B cell (primary cell): ENCODE measurements around the gene XG. TPM values are rescaled to one million over a fixed set of nuclear protein-coding genes. Genes with fewer than 3 reads are reported as not detected.

Experiments
- ATAC-seq: fragments of 200-7000 bp; cut with Tn5 transposase; one replicate; pipeline ENCODE4 v1.10.0; 2021; ENCODE audit warnings: low read depth, mild to moderate bottlenecking, moderate number of reproducible peaks, moderate library complexity
- CTCF ChIA-PET: fragments of 350-600 bp; sonication (Branson Sonifier 250); formaldehyde crosslinking; loops from one replicate; lab custom pipeline; 2021; ENCODE audit warnings: antibody characterized with exemption, inconsistent platforms; lab: Charles Lee
- POLR2A ChIA-PET: fragments of 350-600 bp; sonication (Branson Sonifier 250); formaldehyde crosslinking; loops from one replicate; lab custom pipeline; 2021; ENCODE audit warnings: antibody characterized with exemption; lab: Charles Lee
- DNase-seq: peaks from one replicate; pipeline ENCODE4 v3.0.0; 2013
- H2AFZ ChIP-seq: 2 replicates; pipeline ENCODE4 v1.6.1; 2012; ENCODE audit warnings: mild to moderate bottlenecking, low read depth, low read length; ENCODE audit not compliant: insufficient read depth, poor library complexity, severe bottlenecking
- H3K27ac ChIP-seq, 2 donors: 1 replicate in 1 of 2; 2 replicates in 1 of 2; pipeline ENCODE4 v1.5.1; 2012 to 2013; ENCODE audit warnings: low read length in 2 of 2, mild to moderate bottlenecking in 2 of 2, moderate library complexity in 1 of 2
- H3K27me3 ChIP-seq, 4 experiments: fragments of 200-600 bp in 1 of 4; sonication (generic) in 1 of 4; replicated peaks in 1 of 4; 1 replicate in 2 of 4; 2 replicates in 2 of 4; pipeline versions ENCODE4 v1.6.1 to v1.7.0; 2013 to 2016; ENCODE audit warnings: low read length in 3 of 4, mild to moderate bottlenecking in 2 of 4, mixed read lengths in 1 of 4, moderate library complexity in 1 of 4; ENCODE audit not compliant: insufficient read depth in 4 of 4, control insufficient read depth in 3 of 4; ENCODE audit errors: control extremely low read depth in 1 of 4
- H3K36me3 ChIP-seq, 2 experiments: replicated peaks in 1 of 2; 1 replicate in 1 of 2; 2 replicates in 1 of 2; pipeline versions ENCODE4 v1.6.1 to v1.7.1; 2013; ENCODE audit warnings: low read length in 1 of 2; ENCODE audit not compliant: insufficient read depth in 2 of 2, control insufficient read depth in 1 of 2; ENCODE audit errors: control extremely low read depth in 1 of 2, extremely low read depth in 1 of 2
- H3K4me1 ChIP-seq, 2 donors: fragments of 200-600 bp in 1 of 2; sonication (generic) in 1 of 2; 1 replicate in 1 of 2; 2 replicates in 1 of 2; pipeline versions ENCODE4 v1.5.1 to v1.6.1; 2013 to 2017; ENCODE audit warnings: low read length in 2 of 2; ENCODE audit not compliant: control insufficient read depth in 2 of 2, insufficient read depth in 2 of 2
- H3K4me2 ChIP-seq: replicated peaks from 2 replicates; pipeline ENCODE3; 2012; ENCODE audit warnings: mild to moderate bottlenecking, low read depth, low read length; ENCODE audit not compliant: poor library complexity, severe bottlenecking
- H3K4me3 ChIP-seq, 5 experiments: fragments of 200-600 bp in 1 of 5; sonication (generic) in 1 of 5; 1 replicate in 3 of 5; 2 replicates in 2 of 5; pipeline versions ENCODE4 v1.5.1 to v1.7.0; 2011 to 2016; ENCODE audit warnings: low read length in 4 of 5, mild to moderate bottlenecking in 4 of 5, low read depth in 2 of 5, control low read depth in 1 of 5, moderate library complexity in 1 of 5; ENCODE audit not compliant: insufficient read depth in 1 of 5; ENCODE audit errors: control extremely low read depth in 1 of 5, extremely low read depth in 1 of 5
- H3K79me2 ChIP-seq: fragments of 200-600 bp; sonication (generic); one replicate; pipeline ENCODE4 v1.6.0; 2016; ENCODE audit warnings: low read length; ENCODE audit not compliant: control insufficient read depth, insufficient read depth
- H3K9ac ChIP-seq: fragments of 200-600 bp; sonication (generic); 2 replicates; pipeline ENCODE4 v1.6.1; 2017; ENCODE audit warnings: mild to moderate bottlenecking, low read length, moderate library complexity
- H3K9me3 ChIP-seq, 3 donors: one replicate each; pipeline versions ENCODE4 v1.6.1 to v1.7.1; 2013; ENCODE audit warnings: low read length in 2 of 3; ENCODE audit not compliant: control insufficient read depth in 2 of 3, insufficient read depth in 1 of 3; ENCODE audit errors: control extremely low read depth in 1 of 3
- H4K20me1 ChIP-seq: 2 replicates; pipeline ENCODE4 v1.6.0; 2012; ENCODE audit warnings: mild to moderate bottlenecking, low read length; ENCODE audit not compliant: insufficient read depth, control insufficient read depth, poor library complexity, severe bottlenecking
- H3K27ac Mint-ChIP-seq: one replicate; pipeline ENCODE4 v1.8.0; 2021; ENCODE audit warnings: mixed read lengths
- H3K27me3 Mint-ChIP-seq: one replicate; pipeline ENCODE4 v1.8.0; 2021; ENCODE audit warnings: mixed read lengths
- H3K4me1 Mint-ChIP-seq: one replicate; pipeline ENCODE4 v1.8.0; 2021; ENCODE audit warnings: mixed read lengths
- H3K4me3 Mint-ChIP-seq: one replicate; pipeline ENCODE4 v1.8.0; 2021; ENCODE audit warnings: mixed read lengths
- H3K9me3 Mint-ChIP-seq: one replicate; pipeline ENCODE4 v1.8.0; 2022; ENCODE audit warnings: mixed read lengths; ENCODE audit not compliant: insufficient read depth
- CTCF ChIP-seq: fragments of 200-600 bp; IDR thresholded peaks from one replicate; pipeline ENCODE4 v1.8.0; 2022; ENCODE audit warnings: antibody characterized with exemption, mild to moderate bottlenecking
- EZH2 ChIP-seq: IDR thresholded peaks from 2 replicates; pipeline ENCODE4 v1.6.1; 2012; ENCODE audit warnings: borderline replicate concordance, low read depth, mild to moderate bottlenecking, moderate library complexity, low read length; ENCODE audit not compliant: insufficient read depth, poor library complexity, severe bottlenecking
- WGBS: methylation state at CpG from one replicate; pipeline ENCODE4 v1.1.5; 2013; ENCODE audit warnings: missing lambda C conversion rate; ENCODE audit not compliant: insufficient coverage; 5-methylcytosine and 5-hydroxymethylcytosine counted together
- intact Hi-C: fragments of 100-400 bp; cut with micrococcal nuclease; formaldehyde crosslinking; loops from one replicate; pipeline ENCODE4 v1.10.0; 2022
- polyA plus RNA-seq: library from polyadenylated mRNA; depleted of rRNA; stranded (reverse); fragments of >200 nt; gene quantifications from 2 replicates; pipeline ENCODE4 v1.2.3, GENCODE V29; 2012
- total RNA-seq, 2 donors: library from RNA; stranded (reverse); fragments of 120-200 nt in 1 of 2; gene quantifications; 1 replicate in 1 of 2; 2 replicates in 1 of 2; pipeline versions ENCODE4 v1.2.3 to v1.2.4, GENCODE V29; 2013 to 2022

XG gene
- total and polyA plus RNA-seq, 2 donors (not counting 1 experiment from before 2014, with no cell fraction given) = 0.03 TPM; not detected in 1

GRCh38 chrX:2717312-2717711 is 34.5 kb upstream of the XG start:
- 32% methylated on average over 4 of the region's 5 CpGs for WGBS
- Mint-ChIP-seq H3K4me1 (peaks cover 5% of the 10 kb centered on the region), H3K9me3 (no peaks in the 10 kb centered on the region), H3K27ac (no peak overlapping the region), H3K27me3 (no peaks in the 10 kb centered on the region), H3K4me3 (no peak overlapping the region)
- intact Hi-C loops = no loop called here
- no peaks in the 10 kb centered on the region for H3K9me3 ChIP-seq
- DNase-seq = no peak
- no peak overlapping the region for H3K27ac ChIP-seq
- ChIA-PET POLR2A (no interaction called here), CTCF (no interaction called here)
- H3K36me3 ChIP-seq = peaks cover 0 to 68% of the 10 kb centered on the region in 2 experiments
- ATAC-seq = no peak
- H4K20me1 ChIP-seq = peaks cover 30% of the 10 kb centered on the region
- no peak overlapping the region for H3K9ac ChIP-seq
- no peaks in the 10 kb centered on the region for H3K27me3 ChIP-seq
- TF ChIP-seq EZH2 (no peak), CTCF (no peak)
- H2AFZ ChIP-seq = no peak overlapping the region
- peaks cover 30% of the 10 kb centered on the region for H3K79me2 ChIP-seq
- no peak overlapping the region for H3K4me3 ChIP-seq
- H3K4me2 ChIP-seq = no peak overlapping the region
- peaks cover 8% of the 10 kb centered on the region in 2 donors for H3K4me1 ChIP-seq

GRCh38 chrX:2718821-2719220 is 33.0 kb upstream of the XG start:
- TF ChIP-seq CTCF = no peak
- no peak for TF ChIP-seq EZH2
- Mint-ChIP-seq H3K27ac (no peak overlapping the region), H3K4me1 (peaks cover 5% of the 10 kb centered on the region), H3K27me3 (no peaks in the 10 kb centered on the region), H3K9me3 (no peaks in the 10 kb centered on the region), H3K4me3 (no peak overlapping the region)
- Histone ChIP-seq H2AFZ (no peak overlapping the region), H3K4me3 (no peak overlapping the region), H3K9ac (no peak overlapping the region), H3K27ac (no peak overlapping the region), H3K4me2 (no peak overlapping the region), H3K27me3 (no peaks in the 10 kb centered on the region), H3K4me1 (no peaks in the 10 kb centered on the region), H3K36me3 (peaks cover 0 to 75% of the 10 kb centered on the region in 2 experiments), H4K20me1 (peaks cover 16% of the 10 kb centered on the region), H3K79me2 (peaks cover 15% of the 10 kb centered on the region), H3K9me3 (no peaks in the 10 kb centered on the region)
- POLR2A ChIA-PET = no interaction called here
- DNase-seq = no peak
- WGBS = no CpG with 5 or more reads among the region's 2 CpGs
- CTCF ChIA-PET = no interaction called here
- no peak for ATAC-seq
- intact Hi-C loops = no loop called here
